ENCODE results near the gene ZNF764. TPM values are rescaled to one million over a fixed set of nuclear protein-coding genes. Genes with fewer than 3 reads are reported as not detected.

ZNF764 gene
- total and polyA plus RNA-seq, 8 donors: 3.1 to 5.6 (median 4.7) TPM

DNA sequence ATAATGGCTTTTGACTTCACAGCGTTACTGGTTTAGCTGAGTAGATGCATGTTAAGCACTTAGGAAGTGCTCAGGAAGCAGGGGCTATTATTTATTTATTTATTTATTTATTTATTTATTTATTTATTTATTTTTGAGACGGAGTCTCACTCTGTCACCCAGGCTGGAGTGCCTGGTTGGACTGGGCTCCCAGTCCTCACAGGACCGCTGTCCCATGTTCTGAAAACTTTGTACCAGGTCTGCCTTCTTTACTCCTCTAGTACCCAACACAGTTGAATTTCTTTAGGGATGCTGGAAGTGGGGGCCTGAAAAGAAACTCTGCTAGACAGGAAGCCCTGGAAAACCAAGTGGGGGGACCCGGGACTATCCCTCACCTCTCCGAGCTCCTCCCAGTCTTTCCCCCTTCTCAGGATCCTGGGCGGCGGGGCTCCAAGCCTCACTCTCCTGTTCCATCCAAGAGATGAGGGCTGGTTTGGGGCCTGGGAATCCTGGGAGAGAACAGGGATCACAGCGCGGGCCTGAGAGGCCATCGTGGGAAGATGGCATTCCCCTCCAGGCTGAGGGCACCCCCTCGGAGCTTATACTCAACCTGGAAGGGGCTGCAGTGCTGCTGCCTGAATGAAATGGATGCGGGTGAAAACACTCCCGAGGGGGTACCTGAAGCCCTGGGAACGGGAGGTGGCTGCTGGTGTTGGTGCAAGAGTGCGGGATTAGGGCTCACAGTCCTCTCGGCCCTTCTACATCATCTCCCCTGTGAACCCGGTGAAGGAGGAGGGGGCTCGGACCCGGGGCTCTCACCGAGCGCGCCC is 12.7 kb upstream of the ZNF764 start:
- intact Hi-C loops (cut with DNase I): no loop called here
- no peaks in the 10 kb centered on the region for H3K27me3 ChIP-seq
- peak in 4 of 6 donors; percentile 43 to 69 (median 56) for DNase-seq
- H3K4me3 ChIP-seq: peak overlapping the region; percentile 53 to 86 (median 80)
- H3K27ac ChIP-seq: peak overlapping the region; percentile 85 to 98 (median 96)
- no peaks in the 10 kb centered on the region for H3K36me3 ChIP-seq
- TF ChIP-seq, protein P1, sequence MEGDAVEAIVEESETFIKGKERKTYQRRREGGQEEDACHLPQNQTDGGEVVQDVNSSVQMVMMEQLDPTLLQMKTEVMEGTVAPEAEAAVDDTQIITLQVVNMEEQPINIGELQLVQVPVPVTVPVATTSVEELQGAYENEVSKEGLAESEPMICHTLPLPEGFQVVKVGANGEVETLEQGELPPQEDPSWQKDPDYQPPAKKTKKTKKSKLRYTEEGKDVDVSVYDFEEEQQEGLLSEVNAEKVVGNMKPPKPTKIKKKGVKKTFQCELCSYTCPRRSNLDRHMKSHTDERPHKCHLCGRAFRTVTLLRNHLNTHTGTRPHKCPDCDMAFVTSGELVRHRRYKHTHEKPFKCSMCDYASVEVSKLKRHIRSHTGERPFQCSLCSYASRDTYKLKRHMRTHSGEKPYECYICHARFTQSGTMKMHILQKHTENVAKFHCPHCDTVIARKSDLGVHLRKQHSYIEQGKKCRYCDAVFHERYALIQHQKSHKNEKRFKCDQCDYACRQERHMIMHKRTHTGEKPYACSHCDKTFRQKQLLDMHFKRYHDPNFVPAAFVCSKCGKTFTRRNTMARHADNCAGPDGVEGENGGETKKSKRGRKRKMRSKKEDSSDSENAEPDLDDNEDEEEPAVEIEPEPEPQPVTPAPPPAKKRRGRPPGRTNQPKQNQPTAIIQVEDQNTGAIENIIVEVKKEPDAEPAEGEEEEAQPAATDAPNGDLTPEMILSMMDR (IDR thresholded peaks at IDR 0.05): no peak
- FAIRE-seq: no peak
- WGBS, 2 donors: 8 to 12% methylated on average over 22 of the region's 22 CpGs
- no peaks in the 10 kb centered on the region for H3K9me3 ChIP-seq
- H3K4me1 ChIP-seq: peaks cover 0 to 12% (median 11%) of the 10 kb centered on the region in 3 donors
- ATAC-seq: peak; percentile 7 to 17 (median 15)

DNA sequence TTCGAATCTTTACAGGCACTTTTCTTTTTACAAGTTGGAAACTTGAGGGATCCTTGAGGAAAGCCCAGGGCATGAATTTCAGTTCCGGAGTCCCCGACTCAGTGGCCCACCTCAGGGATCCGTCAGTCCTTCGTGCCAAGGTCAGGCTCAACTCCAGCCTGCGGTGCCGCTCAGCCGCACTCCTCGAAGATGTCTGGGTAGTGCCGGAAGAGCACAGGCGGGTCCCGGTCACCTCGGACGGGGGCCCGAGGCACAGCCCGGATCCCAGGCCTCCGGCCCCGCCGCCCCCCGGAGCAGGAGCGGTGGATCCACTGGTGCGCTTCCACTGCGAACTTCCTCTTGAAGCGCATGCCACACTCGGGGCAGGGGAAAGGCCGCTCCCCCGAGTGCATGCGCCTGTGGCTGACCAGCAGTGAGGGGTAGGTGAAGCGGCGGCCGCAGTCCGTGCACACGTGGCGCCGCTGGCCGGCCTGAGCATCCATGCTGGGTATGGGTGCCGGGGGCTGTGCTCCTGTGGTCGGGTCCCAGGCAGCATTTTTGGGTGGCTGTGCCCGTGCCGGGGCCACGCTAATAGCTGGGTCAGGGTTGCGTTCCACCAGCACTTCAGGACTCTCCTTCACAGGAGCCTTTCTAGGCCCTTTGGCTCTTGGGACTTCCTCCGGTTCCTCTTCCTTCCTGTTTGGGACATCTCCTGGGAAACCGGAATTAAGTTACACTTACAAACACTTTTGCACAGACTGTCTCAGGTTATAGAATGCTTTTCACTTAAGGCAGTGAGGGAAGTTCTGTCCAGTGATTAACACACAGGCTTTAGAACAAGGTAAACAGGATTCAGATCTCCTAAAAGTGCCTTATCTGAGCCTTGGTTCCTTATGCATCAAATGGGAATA is 11.8 kb upstream of the ZNF764 start:
- 88 to 90% methylated on average over 44 of the region's 44 CpGs for WGBS, 2 donors
- no peaks in the 10 kb centered on the region for H3K36me3 ChIP-seq
- H3K4me1 ChIP-seq: peaks cover 0 to 12% (median 11%) of the 10 kb centered on the region in 3 donors
- FAIRE-seq (no peak), ATAC-seq (no peak), DNase-seq (peak in 2 of 6 donors; percentile 38 to 67)
- peak overlapping the region in 3 of 4 donors; percentile 95 to 98 (median 98) for H3K27ac ChIP-seq
- H3K27me3 ChIP-seq: no peaks in the 10 kb centered on the region
- intact Hi-C loops (cut with DNase I): no loop called here
- TF ChIP-seq, protein P1 (IDR thresholded peaks at IDR 0.05): no peak
- no peaks in the 10 kb centered on the region for H3K9me3 ChIP-seq
- H3K4me3 ChIP-seq: no peak overlapping the region

DNA sequence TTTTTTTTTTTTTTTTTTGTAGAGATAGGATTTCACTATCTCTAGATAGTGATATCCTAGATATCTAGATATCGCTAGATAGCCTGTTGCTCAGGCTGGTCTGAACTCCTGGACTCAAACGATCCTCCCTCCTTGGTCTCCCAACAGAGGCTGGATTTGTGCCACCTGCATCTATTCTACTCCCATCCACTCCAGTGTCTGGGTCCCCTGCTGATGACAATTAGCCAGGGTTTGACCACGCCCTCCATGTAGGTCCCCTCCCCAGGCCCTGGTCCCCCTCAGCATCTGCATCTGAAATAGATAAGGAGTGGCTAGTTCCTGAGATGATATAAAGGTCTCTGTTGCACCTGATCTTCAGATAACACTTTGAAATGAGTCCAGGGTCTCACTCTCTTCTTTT is 11.1 kb upstream of the ZNF764 start:
- Histone ChIP-seq H3K4me1 (peaks cover 0 to 12% (median 11%) of the 10 kb centered on the region in 3 donors), H3K27ac (no peak overlapping the region), H3K36me3 (no peaks in the 10 kb centered on the region), H3K27me3 (no peaks in the 10 kb centered on the region), H3K9me3 (no peaks in the 10 kb centered on the region), H3K4me3 (no peak overlapping the region)
- 95% methylated on average over 3 of the region's 3 CpGs for WGBS, 2 donors
- FAIRE-seq (no peak), DNase-seq (no peak), ATAC-seq (no peak)
- TF ChIP-seq, protein P1 (IDR thresholded peaks at IDR 0.05): no peak
- intact Hi-C loops (cut with DNase I): no loop called here

DNA sequence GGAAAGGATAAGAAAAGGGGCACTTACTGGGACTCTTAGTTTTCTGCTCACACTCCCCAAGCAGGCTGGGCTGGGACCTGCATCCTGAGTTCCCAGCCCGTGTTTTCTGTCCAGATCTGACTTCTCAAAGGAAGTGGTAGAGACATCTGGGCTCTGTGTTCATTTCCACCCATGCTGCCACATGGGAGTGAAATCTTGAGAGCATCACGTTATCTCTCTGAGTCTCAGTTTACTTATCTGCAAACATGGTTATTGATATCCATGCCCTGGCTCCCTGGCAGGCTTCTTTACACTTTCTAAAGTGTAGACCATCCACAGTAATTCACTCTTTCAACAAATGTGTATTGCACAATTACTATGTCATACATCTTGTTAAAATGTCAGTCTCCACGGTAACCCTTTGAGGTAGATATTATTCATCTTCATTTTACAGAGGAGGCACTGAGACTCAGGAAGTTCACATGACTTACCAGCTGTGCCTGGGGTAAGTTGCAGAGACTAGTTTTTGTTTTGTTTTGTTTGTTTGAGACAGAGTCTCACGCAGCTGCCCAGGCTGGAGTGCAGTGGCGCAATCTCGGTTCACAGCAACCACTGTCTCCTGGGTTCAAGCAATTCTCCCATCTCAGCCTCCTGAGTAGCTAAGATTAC is 9.9 kb upstream of the ZNF764 start:
- Histone ChIP-seq H3K4me1 (peaks cover 0 to 12% (median 11%) of the 10 kb centered on the region in 3 donors), H3K27ac (peak overlapping the region in 2 of 4 donors; percentile 33 to 47), H3K36me3 (no peaks in the 10 kb centered on the region), H3K27me3 (no peaks in the 10 kb centered on the region), H3K9me3 (no peaks in the 10 kb centered on the region), H3K4me3 (no peak overlapping the region)
- intact Hi-C loops (cut with DNase I): no loop called here
- FAIRE-seq: no peak
- 62 to 66% methylated on average over 6 of the region's 6 CpGs for WGBS, 2 donors
- DNase-seq: no peak
- TF ChIP-seq, protein P1 (IDR thresholded peaks at IDR 0.05): no peak
- ATAC-seq: no peak

Measured in pancreas (tissue), 10 donors.